ENCODE results near the gene C6orf15. TPM values are rescaled to one million over a fixed set of nuclear protein-coding genes. Genes with fewer than 3 reads are reported as not detected.

The C6orf15 gene
- total RNA-seq, 1 donor from 2014 or later = not detected

GRCh38 chr6:31092238-31092637 is 20.1 kb downstream of the C6orf15 start:
- Histone ChIP-seq H3K4me3 (ENCODE audit: low read length in 3 of 3) (no peak overlapping the region), H3K4me1 (ENCODE audit: control insufficient read depth in 3 of 3, insufficient read depth in 3 of 3, low read length in 3 of 3) (peaks cover 2 to 13% (median 11%) of the 10 kb centered on the region in 3 donors), H3K9ac (ENCODE audit: low read depth in 1 of 3, low read length in 3 of 3) (no peak overlapping the region), H3K27me3 (ENCODE audit: control insufficient read depth in 3 of 3, insufficient read depth in 3 of 3, low read length in 3 of 3) (no peaks in the 10 kb centered on the region), H3K36me3 (ENCODE audit: control insufficient read depth in 3 of 3, insufficient read depth in 3 of 3, low read length in 3 of 3) (no peaks in the 10 kb centered on the region), H3K27ac (ENCODE audit: low read depth, low read length) (no peak overlapping the region), H3K9me3 (ENCODE audit: control insufficient read depth in 3 of 3, low read length in 3 of 3) (no peaks in the 10 kb centered on the region)

- H3K36me3 ChIP-seq (ENCODE audit: control insufficient read depth in 3 of 3, insufficient read depth in 3 of 3, low read length in 3 of 3) = no peaks in the 10 kb centered on the region
- peaks cover 7 to 19% (median 14%) of the 10 kb centered on the region in 3 donors for H3K4me1 ChIP-seq (ENCODE audit: control insufficient read depth in 3 of 3, insufficient read depth in 3 of 3, low read length in 3 of 3)
- H3K27me3 ChIP-seq (ENCODE audit: control insufficient read depth in 3 of 3, insufficient read depth in 3 of 3, low read length in 3 of 3) = no peaks in the 10 kb centered on the region
- no peak overlapping the region for H3K9ac ChIP-seq (ENCODE audit: low read depth in 1 of 3, low read length in 3 of 3)
- H3K9me3 ChIP-seq (ENCODE audit: control insufficient read depth in 3 of 3, low read length in 3 of 3) = no peaks in the 10 kb centered on the region
- H3K27ac ChIP-seq (ENCODE audit: low read depth, low read length) = no peak overlapping the region
- H3K4me3 ChIP-seq (ENCODE audit: low read length in 3 of 3) = no peak overlapping the region
Observed at GRCh38 chr6:31091680-31092079, 20.7 kb downstream of the C6orf15 start.

- no peak overlapping the region for H3K27ac ChIP-seq (ENCODE audit: low read depth, low read length)
- no peaks in the 10 kb centered on the region for H3K36me3 ChIP-seq (ENCODE audit: control insufficient read depth in 3 of 3, insufficient read depth in 3 of 3, low read length in 3 of 3)
- no peak overlapping the region for H3K9ac ChIP-seq (ENCODE audit: low read depth in 1 of 3, low read length in 3 of 3)
- H3K27me3 ChIP-seq (ENCODE audit: control insufficient read depth in 3 of 3, insufficient read depth in 3 of 3, low read length in 3 of 3) = no peaks in the 10 kb centered on the region
- H3K4me1 ChIP-seq (ENCODE audit: control insufficient read depth in 3 of 3, insufficient read depth in 3 of 3, low read length in 3 of 3) = peaks cover 7 to 19% (median 14%) of the 10 kb centered on the region in 3 donors
- no peak overlapping the region for H3K4me3 ChIP-seq (ENCODE audit: low read length in 3 of 3)
- H3K9me3 ChIP-seq (ENCODE audit: control insufficient read depth in 3 of 3, low read length in 3 of 3) = no peaks in the 10 kb centered on the region
Observed at GRCh38 chr6:31090973-31091364, 21.4 kb downstream of the C6orf15 start.

- H3K27ac ChIP-seq (ENCODE audit: low read depth, low read length) = no peak overlapping the region
- H3K27me3 ChIP-seq (ENCODE audit: control insufficient read depth in 3 of 3, insufficient read depth in 3 of 3, low read length in 3 of 3) = no peaks in the 10 kb centered on the region
Observed at GRCh38 chr6:31090275-31090972, 22.0 kb downstream of the C6orf15 start.

GRCh38 chr6:31087494-31088089 is 24.8 kb downstream of the C6orf15 start:
- Histone ChIP-seq H3K9me3 (ENCODE audit: control insufficient read depth in 3 of 3, low read length in 3 of 3) (no peaks in the 10 kb centered on the region), H3K9ac (ENCODE audit: low read depth in 1 of 3, low read length in 3 of 3) (no peak overlapping the region), H3K4me3 (ENCODE audit: low read length in 3 of 3) (no peak overlapping the region), H3K27me3 (ENCODE audit: control insufficient read depth in 3 of 3, insufficient read depth in 3 of 3, low read length in 3 of 3) (no peaks in the 10 kb centered on the region), H3K4me1 (ENCODE audit: control insufficient read depth in 3 of 3, insufficient read depth in 3 of 3, low read length in 3 of 3) (peaks cover 12 to 14% (median 13%) of the 10 kb centered on the region in 3 donors), H3K27ac (ENCODE audit: low read depth, low read length) (no peak overlapping the region), H3K36me3 (ENCODE audit: control insufficient read depth in 3 of 3, insufficient read depth in 3 of 3, low read length in 3 of 3) (no peaks in the 10 kb centered on the region)

More at GRCh38 chr6:31090275-31090972, 22.0 kb downstream of the C6orf15 start:
- no peak overlapping the region for H3K9ac ChIP-seq (ENCODE audit: low read depth in 1 of 3, low read length in 3 of 3)
- peaks cover 7 to 19% (median 14%) of the 10 kb centered on the region in 3 donors for H3K4me1 ChIP-seq (ENCODE audit: control insufficient read depth in 3 of 3, insufficient read depth in 3 of 3, low read length in 3 of 3)
- no peaks in the 10 kb centered on the region for H3K9me3 ChIP-seq (ENCODE audit: control insufficient read depth in 3 of 3, low read length in 3 of 3)
- no peak overlapping the region for H3K4me3 ChIP-seq (ENCODE audit: low read length in 3 of 3)
- H3K36me3 ChIP-seq (ENCODE audit: control insufficient read depth in 3 of 3, insufficient read depth in 3 of 3, low read length in 3 of 3) = no peaks in the 10 kb centered on the region

GRCh38 chr6:31086788-31087440 is 25.5 kb downstream of the C6orf15 start:
- no peak overlapping the region for H3K27ac ChIP-seq (ENCODE audit: low read depth, low read length)
- H3K9ac ChIP-seq (ENCODE audit: low read depth in 1 of 3, low read length in 3 of 3) = no peak overlapping the region
- no peaks in the 10 kb centered on the region for H3K27me3 ChIP-seq (ENCODE audit: control insufficient read depth in 3 of 3, insufficient read depth in 3 of 3, low read length in 3 of 3)
- H3K4me3 ChIP-seq (ENCODE audit: low read length in 3 of 3) = no peak overlapping the region
- no peaks in the 10 kb centered on the region for H3K36me3 ChIP-seq (ENCODE audit: control insufficient read depth in 3 of 3, insufficient read depth in 3 of 3, low read length in 3 of 3)
- H3K9me3 ChIP-seq (ENCODE audit: control insufficient read depth in 3 of 3, low read length in 3 of 3) = no peaks in the 10 kb centered on the region
- H3K4me1 ChIP-seq (ENCODE audit: control insufficient read depth in 3 of 3, insufficient read depth in 3 of 3, low read length in 3 of 3) = peaks cover 12 to 14% (median 13%) of the 10 kb centered on the region in 3 donors

GRCh38 chr6:31083742-31084354 is 28.5 kb downstream of the C6orf15 start:
- H3K27ac ChIP-seq (ENCODE audit: low read depth, low read length) = no peak overlapping the region
- H3K27me3 ChIP-seq (ENCODE audit: control insufficient read depth in 3 of 3, insufficient read depth in 3 of 3, low read length in 3 of 3) = no peaks in the 10 kb centered on the region
- H3K9ac ChIP-seq (ENCODE audit: low read depth in 1 of 3, low read length in 3 of 3) = no peak overlapping the region
- no peaks in the 10 kb centered on the region for H3K9me3 ChIP-seq (ENCODE audit: control insufficient read depth in 3 of 3, low read length in 3 of 3)
- H3K4me3 ChIP-seq (ENCODE audit: low read length in 3 of 3) = no peak overlapping the region
- no peaks in the 10 kb centered on the region for H3K36me3 ChIP-seq (ENCODE audit: control insufficient read depth in 3 of 3, insufficient read depth in 3 of 3, low read length in 3 of 3)
- H3K4me1 ChIP-seq (ENCODE audit: control insufficient read depth in 3 of 3, insufficient read depth in 3 of 3, low read length in 3 of 3) = peaks cover 13 to 19% (median 15%) of the 10 kb centered on the region in 3 donors

- Histone ChIP-seq H3K27ac (ENCODE audit: low read depth, low read length) (no peak overlapping the region), H3K4me1 (ENCODE audit: control insufficient read depth in 3 of 3, insufficient read depth in 3 of 3, low read length in 3 of 3) (peaks cover 8 to 13% (median 11%) of the 10 kb centered on the region in 3 donors), H3K9ac (ENCODE audit: low read depth in 1 of 3, low read length in 3 of 3) (no peak overlapping the region), H3K9me3 (ENCODE audit: control insufficient read depth in 3 of 3, low read length in 3 of 3) (no peaks in the 10 kb centered on the region), H3K27me3 (ENCODE audit: control insufficient read depth in 3 of 3, insufficient read depth in 3 of 3, low read length in 3 of 3) (no peaks in the 10 kb centered on the region), H3K4me3 (ENCODE audit: low read length in 3 of 3) (no peak overlapping the region), H3K36me3 (ENCODE audit: control insufficient read depth in 3 of 3, insufficient read depth in 3 of 3, low read length in 3 of 3) (no peaks in the 10 kb centered on the region)
Observed at GRCh38 chr6:31081872-31082271, 30.5 kb downstream of the C6orf15 start.

- no peaks in the 10 kb centered on the region for H3K36me3 ChIP-seq (ENCODE audit: control insufficient read depth in 3 of 3, insufficient read depth in 3 of 3, low read length in 3 of 3)
- H3K9me3 ChIP-seq (ENCODE audit: control insufficient read depth in 3 of 3, low read length in 3 of 3) = no peaks in the 10 kb centered on the region
- peaks cover 6 to 12% (median 8%) of the 10 kb centered on the region in 3 donors for H3K4me1 ChIP-seq (ENCODE audit: control insufficient read depth in 3 of 3, insufficient read depth in 3 of 3, low read length in 3 of 3)
- H3K9ac ChIP-seq (ENCODE audit: low read depth in 1 of 3, low read length in 3 of 3) = peak overlapping the region in 1 of 3 donors; percentile 70
- no peaks in the 10 kb centered on the region for H3K27me3 ChIP-seq (ENCODE audit: control insufficient read depth in 3 of 3, insufficient read depth in 3 of 3, low read length in 3 of 3)
- peak overlapping the region; percentile 38 to 56 (median 50) for H3K4me3 ChIP-seq (ENCODE audit: low read length in 3 of 3)
- no peak overlapping the region for H3K27ac ChIP-seq (ENCODE audit: low read depth, low read length)
Observed at GRCh38 chr6:31079656-31080261, 32.6 kb downstream of the C6orf15 start.

All from skeletal muscle tissue (tissue), 4 donors.